Heart left ventricle (tissue), 13 donors: ENCODE data around the gene CDKN1C.

Experiments used
- POLR2A ChIP-seq, 2 donors: fragments of 450-650 bp; IDR thresholded peaks; one replicate each; pipeline ENCODE4 v1.6.1; 2017; ENCODE audit warnings: antibody characterized with exemption in 2 of 2, mild to moderate bottlenecking in 2 of 2, moderate library complexity in 2 of 2
- TF ChIP-seq, protein P1 (sequence below), 12 donors: fragments of 200-600 bp; sonication (generic) in 4 of 12; IDR thresholded peaks; one replicate each; pipeline versions ENCODE4 v1.5.0 to v1.8.0; 2018 to 2022; ENCODE audit warnings: antibody characterized with exemption in 12 of 12, mild to moderate bottlenecking in 5 of 12
- donor health status: ischemic (EF 13 %, LVEDD 7.1; RV severe dilation, severe dysfunction).
- donor health status: DM: no; HTN: yes; CAD: no.
- donor health status: DM: no; HTN: no; CAD: no.
- donor health status: ischemic (EF 25% LVEDD 6.9; RV normal size, moderate dysfunction).
- donor health status: ischemic (EF 25% LVEDD 5.7; RV mildly dilated, moderate dysfunction).
- donor health status: ischemic (EF 35%, LVEDD 5.7; RV mildly dilated, moderate dysfunction).
- donor health status: nonischemic (EF 11% LVEDD 7.7; RV severe dilation, severe dysfunction).
- donor health status: DM: yes; HTN: yes; CAD: no.
- donor health status: PGD.
- donor health status: ischemic (EF 29% LVEDD 5.4; RV normal size, mild dysfunction).
- donor health status: nonischemic (EF 23%, LVEDD 6.1; RV moderate dilation, normal function).

DNA sequence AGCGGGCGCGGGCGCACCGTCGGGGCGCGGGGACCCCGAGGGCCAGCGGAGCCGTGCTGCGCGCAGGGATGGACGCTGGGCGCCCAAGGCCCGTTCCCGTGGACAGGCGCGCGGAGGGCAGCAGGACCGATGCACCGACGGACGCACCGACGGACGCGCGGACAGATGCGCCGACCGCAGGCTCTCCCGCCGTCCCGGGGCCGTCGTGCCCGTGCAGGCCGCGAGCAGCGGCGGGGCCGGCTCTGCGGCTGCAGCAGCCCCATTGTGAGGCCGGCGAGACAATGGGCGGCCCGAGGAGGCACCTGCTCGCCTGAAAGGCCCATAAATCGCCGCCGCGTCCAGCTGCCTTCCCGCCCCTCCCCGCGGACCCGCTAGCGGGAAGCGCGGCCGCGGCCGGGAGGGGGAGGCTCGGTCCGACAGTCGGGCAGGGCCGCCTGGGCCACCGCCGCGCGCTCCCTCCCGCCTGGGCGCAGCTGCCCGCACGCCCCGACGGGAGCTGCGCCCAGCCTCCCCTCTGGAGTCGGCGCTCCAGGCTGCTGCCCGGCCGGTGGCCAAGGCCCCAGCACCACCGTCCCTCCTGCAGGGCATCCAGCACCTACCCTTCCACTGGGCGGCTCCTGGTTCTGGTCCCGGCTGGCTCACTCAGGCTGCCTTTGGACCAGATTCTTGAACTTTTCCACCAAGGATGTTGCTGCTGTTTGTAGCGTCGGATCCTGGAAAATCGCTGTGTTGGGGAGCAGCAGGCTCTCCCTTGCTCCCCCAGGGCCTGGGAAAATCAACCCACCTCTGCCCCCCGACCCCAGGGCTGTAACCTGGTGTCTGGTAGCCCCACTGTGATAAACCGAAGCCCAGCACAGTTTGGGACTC is 15.8 kb downstream of the CDKN1C start:
- TF ChIP-seq, protein P1, sequence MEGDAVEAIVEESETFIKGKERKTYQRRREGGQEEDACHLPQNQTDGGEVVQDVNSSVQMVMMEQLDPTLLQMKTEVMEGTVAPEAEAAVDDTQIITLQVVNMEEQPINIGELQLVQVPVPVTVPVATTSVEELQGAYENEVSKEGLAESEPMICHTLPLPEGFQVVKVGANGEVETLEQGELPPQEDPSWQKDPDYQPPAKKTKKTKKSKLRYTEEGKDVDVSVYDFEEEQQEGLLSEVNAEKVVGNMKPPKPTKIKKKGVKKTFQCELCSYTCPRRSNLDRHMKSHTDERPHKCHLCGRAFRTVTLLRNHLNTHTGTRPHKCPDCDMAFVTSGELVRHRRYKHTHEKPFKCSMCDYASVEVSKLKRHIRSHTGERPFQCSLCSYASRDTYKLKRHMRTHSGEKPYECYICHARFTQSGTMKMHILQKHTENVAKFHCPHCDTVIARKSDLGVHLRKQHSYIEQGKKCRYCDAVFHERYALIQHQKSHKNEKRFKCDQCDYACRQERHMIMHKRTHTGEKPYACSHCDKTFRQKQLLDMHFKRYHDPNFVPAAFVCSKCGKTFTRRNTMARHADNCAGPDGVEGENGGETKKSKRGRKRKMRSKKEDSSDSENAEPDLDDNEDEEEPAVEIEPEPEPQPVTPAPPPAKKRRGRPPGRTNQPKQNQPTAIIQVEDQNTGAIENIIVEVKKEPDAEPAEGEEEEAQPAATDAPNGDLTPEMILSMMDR (IDR thresholded peaks at IDR 0.05) = no peak
- no peak for TF ChIP-seq POLR2A (IDR thresholded peaks at IDR 0.05)
